Subcutaneous adipose tissue (tissue), 4 donors: ENCODE measurements around the gene KDM4B. TPM values are rescaled to one million over a fixed set of nuclear protein-coding genes. Genes with fewer than 3 reads are reported as not detected.

Experiments
- CTCF ChIP-seq: fragments of 450-650 bp; IDR thresholded peaks from one replicate; pipeline ENCODE4 v1.5.1; 2016; ENCODE audit warnings: low read depth, mild to moderate bottlenecking, control low read depth, antibody characterized with exemption, moderate library complexity
- total RNA-seq, 4 donors: library from RNA; depleted of rRNA; stranded (reverse); fragments of >200 nt; gene quantifications; one replicate each; pipeline ENCODE4 v1.1.0, GENCODE V29; 2016

The KDM4B gene
- total RNA-seq, 4 donors from 2014 or later: 19.4 to 56.1 (median 28.5) TPM

- no peak for TF ChIP-seq CTCF
Observed at GRCh38 chr19:5074830-5075394, 106.0 kb downstream of the KDM4B start.

GRCh38 chr19:5075597-5075996, 106.7 kb downstream of the KDM4B start:
- TF ChIP-seq CTCF: no peak

- no peak for TF ChIP-seq CTCF
Observed at GRCh38 chr19:5076440-5077208, 107.7 kb downstream of the KDM4B start.

GRCh38 chr19:5077209-5077515, 108.2 kb downstream of the KDM4B start:
- no peak for TF ChIP-seq CTCF

GRCh38 chr19:5078182-5078581, 109.3 kb downstream of the KDM4B start:
- no peak for TF ChIP-seq CTCF

- TF ChIP-seq CTCF: no peak
Observed at GRCh38 chr19:5078666-5079065, 109.8 kb downstream of the KDM4B start.

GRCh38 chr19:5079071-5079774, 110.3 kb downstream of the KDM4B start:
- TF ChIP-seq CTCF: no peak
